A673 (cell line): ENCODE measurements around the gene SH3BP2. TPM values are rescaled to one million over a fixed set of nuclear protein-coding genes. Genes with fewer than 3 reads are reported as not detected.

Source experiments
- BruUV-seq: library from RNA; stranded (reverse); fragments of 400-500 nt; replicated peaks from 2 replicates; lab custom pipeline; 2021; lab: Mats Ljungman, UMichigan
- CTCF ChIA-PET: fragments of 300-600 bp; sonication (Branson Sonifier 250); formaldehyde crosslinking; loops from one replicate; lab custom pipeline; 2022; ENCODE audit warnings: antibody characterized with exemption; lab: Charles Lee
- POLR2A ChIA-PET: fragments of 300-600 bp; sonication (Branson Sonifier 250); formaldehyde crosslinking; loops from one replicate; lab custom pipeline; 2022; ENCODE audit warnings: antibody characterized with exemption; ENCODE audit not compliant: low non-redundant PET; lab: Charles Lee
- DNase-seq: peaks from one replicate; pipeline ENCODE4 v3.0.0-alpha.2; 2015; ENCODE audit warnings: low spot score
- H3K27ac ChIP-seq: fragments of 200-600 bp; sonication (generic); 2 replicates; pipeline ENCODE4 v1.5.1; 2016; ENCODE audit warnings: mixed run types, low read depth, mild to moderate bottlenecking, mixed read lengths, antibody characterized with exemption, low read length; ENCODE audit not compliant: poor library complexity, severe bottlenecking
- H3K27me3 ChIP-seq: fragments of 200-600 bp; sonication (generic); replicated peaks from 2 replicates; pipeline ENCODE4 v1.6.1; 2017; ENCODE audit warnings: mixed run types, low read depth, mild to moderate bottlenecking, mixed read lengths, antibody characterized with exemption, low read length; ENCODE audit not compliant: insufficient read depth, poor library complexity
- H3K36me3 ChIP-seq: fragments of 200-600 bp; sonication (generic); 2 replicates; pipeline ENCODE4 v1.6.1; 2016; ENCODE audit warnings: mixed run types, mild to moderate bottlenecking, mixed read lengths, antibody characterized with exemption, low read length; ENCODE audit not compliant: insufficient read depth, poor library complexity, severe bottlenecking
- H3K4me1 ChIP-seq: fragments of 200-600 bp; sonication (generic); 2 replicates; pipeline ENCODE4 v1.6.1; 2017; ENCODE audit warnings: mixed run types, mild to moderate bottlenecking, mixed read lengths, antibody characterized with exemption, low read length; ENCODE audit not compliant: insufficient read depth, poor library complexity, severe bottlenecking
- H3K4me3 ChIP-seq: fragments of 200-600 bp; sonication (generic); 2 replicates; pipeline ENCODE4 v1.5.1; 2016; ENCODE audit warnings: low read depth, mixed run types, mild to moderate bottlenecking, mixed read lengths, low read length; ENCODE audit not compliant: poor library complexity, severe bottlenecking
- H3K9me3 ChIP-seq: fragments of 200-600 bp; sonication (generic); 2 replicates; pipeline ENCODE4 v1.6.1; 2016; ENCODE audit warnings: mixed run types, low read depth, mild to moderate bottlenecking, mixed read lengths, antibody characterized with exemption, low read length; ENCODE audit not compliant: poor library complexity, severe bottlenecking
- EZH2 ChIP-seq: fragments of 200-600 bp; sonication (generic); IDR thresholded peaks from 2 replicates; pipeline ENCODE4 v1.6.1; 2017; ENCODE audit warnings: borderline replicate concordance, low read depth, mild to moderate bottlenecking, mixed read lengths, antibody characterized with exemption, low read length; ENCODE audit not compliant: poor library complexity, severe bottlenecking
- intact Hi-C: fragments of 100-400 bp; cut with micrococcal nuclease; formaldehyde crosslinking; loops from one replicate; pipeline ENCODE4 v1.10.0; 2022; ENCODE audit not compliant: unreplicated experiment
- total RNA-seq: library from RNA; stranded (reverse); gene quantifications from 2 replicates; pipeline ENCODE4 v1.2.3, GENCODE V29; 2021
- TF ChIP-seq, protein P1 (sequence below): fragments of 300-800, 200-600 bp; sonication (generic); conservative IDR thresholded peaks from 2 replicates; pipeline ENCODE4 v1.5.1; 2017; ENCODE audit warnings: low read depth, mild to moderate bottlenecking, antibody characterized with exemption, low read length, moderate library complexity, mixed read lengths

SH3BP2 gene
- total RNA-seq, 1 experiment from 2014 or later = 34.4 TPM

DNA sequence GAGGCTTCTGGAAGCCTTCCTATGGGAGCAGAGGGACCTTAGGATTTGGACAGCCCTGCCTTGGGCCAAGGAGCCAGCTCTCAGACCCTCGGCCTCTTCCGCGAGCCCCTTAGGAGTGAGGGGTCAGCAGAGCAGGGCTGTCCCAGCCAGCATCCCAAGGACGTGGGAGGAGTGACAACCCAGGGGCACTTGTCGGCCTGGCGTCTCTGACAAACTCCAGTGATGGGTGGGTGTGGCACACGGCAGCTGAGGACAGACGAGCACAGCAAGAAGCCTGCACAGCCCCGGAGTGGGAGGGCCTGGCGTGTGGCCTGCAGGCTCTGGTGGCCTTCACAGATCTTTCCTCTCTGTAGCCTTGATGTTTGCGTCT lies 25.2 kb upstream of the SH3BP2 start:
- Histone ChIP-seq H3K27ac (no peak overlapping the region), H3K4me1 (no peaks in the 10 kb centered on the region), H3K4me3 (no peak overlapping the region), H3K36me3 (no peaks in the 10 kb centered on the region), H3K9me3 (no peaks in the 10 kb centered on the region), H3K27me3 (no peaks in the 10 kb centered on the region)
- intact Hi-C loops = loop anchor here (10.0 kb wide), 1 partner anchor 267 kb away; no protein-coding TSS in a partner anchor
- BruUV-seq = no TSS peak
- ChIA-PET CTCF (no interaction called here), POLR2A (no interaction called here)
- DNase-seq = no peak
- TF ChIP-seq EZH2 = no peak
- TF ChIP-seq, protein P1, sequence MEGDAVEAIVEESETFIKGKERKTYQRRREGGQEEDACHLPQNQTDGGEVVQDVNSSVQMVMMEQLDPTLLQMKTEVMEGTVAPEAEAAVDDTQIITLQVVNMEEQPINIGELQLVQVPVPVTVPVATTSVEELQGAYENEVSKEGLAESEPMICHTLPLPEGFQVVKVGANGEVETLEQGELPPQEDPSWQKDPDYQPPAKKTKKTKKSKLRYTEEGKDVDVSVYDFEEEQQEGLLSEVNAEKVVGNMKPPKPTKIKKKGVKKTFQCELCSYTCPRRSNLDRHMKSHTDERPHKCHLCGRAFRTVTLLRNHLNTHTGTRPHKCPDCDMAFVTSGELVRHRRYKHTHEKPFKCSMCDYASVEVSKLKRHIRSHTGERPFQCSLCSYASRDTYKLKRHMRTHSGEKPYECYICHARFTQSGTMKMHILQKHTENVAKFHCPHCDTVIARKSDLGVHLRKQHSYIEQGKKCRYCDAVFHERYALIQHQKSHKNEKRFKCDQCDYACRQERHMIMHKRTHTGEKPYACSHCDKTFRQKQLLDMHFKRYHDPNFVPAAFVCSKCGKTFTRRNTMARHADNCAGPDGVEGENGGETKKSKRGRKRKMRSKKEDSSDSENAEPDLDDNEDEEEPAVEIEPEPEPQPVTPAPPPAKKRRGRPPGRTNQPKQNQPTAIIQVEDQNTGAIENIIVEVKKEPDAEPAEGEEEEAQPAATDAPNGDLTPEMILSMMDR = no peak

DNA sequence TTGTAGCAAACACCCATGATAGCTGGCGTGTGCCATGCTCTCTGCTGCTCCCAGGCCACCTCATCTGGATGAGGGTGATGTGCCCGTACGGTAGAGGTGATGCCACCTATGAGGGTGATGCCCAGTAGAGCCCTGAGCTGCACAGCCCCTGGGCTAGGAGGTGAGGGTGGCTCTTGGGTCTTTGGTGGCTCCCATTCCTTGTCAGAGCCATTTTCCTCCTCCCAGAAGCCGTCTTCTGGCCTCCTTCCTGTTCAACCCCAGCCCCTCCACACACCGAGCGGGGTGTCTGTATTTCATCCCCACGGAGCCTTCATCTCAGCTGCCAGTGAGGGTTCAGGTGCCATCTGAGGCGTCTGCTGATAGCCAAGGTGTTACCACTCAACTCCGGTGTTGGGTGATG lies 24.8 kb upstream of the SH3BP2 start:
- no TSS peak for BruUV-seq
- H3K36me3 ChIP-seq = no peaks in the 10 kb centered on the region
- no peak for DNase-seq
- H3K9me3 ChIP-seq = no peaks in the 10 kb centered on the region
- no peak overlapping the region for H3K4me3 ChIP-seq
- intact Hi-C loops = loop anchor here (10.0 kb wide), 1 partner anchor 267 kb away; no protein-coding TSS in a partner anchor
- ChIA-PET POLR2A (no interaction called here), CTCF (no interaction called here)
- no peak overlapping the region for H3K27ac ChIP-seq
- TF ChIP-seq, protein P1 = no peak
- TF ChIP-seq EZH2 = no peak
- no peaks in the 10 kb centered on the region for H3K27me3 ChIP-seq
- no peaks in the 10 kb centered on the region for H3K4me1 ChIP-seq

GRCh38 chr4:2768921-2769336 lies 24.0 kb upstream of the SH3BP2 start:
- intact Hi-C loops = loop anchor here (10.0 kb wide), 1 partner anchor 266 kb away; no protein-coding TSS in a partner anchor
- TF ChIP-seq, protein P1 = no peak
- TF ChIP-seq EZH2 = no peak
- CTCF ChIA-PET = no interaction called here
- BruUV-seq = no TSS peak
- no peaks in the 10 kb centered on the region for H3K4me1 ChIP-seq
- H3K4me3 ChIP-seq = no peak overlapping the region
- POLR2A ChIA-PET = no interaction called here
- H3K27me3 ChIP-seq = no peaks in the 10 kb centered on the region
- no peaks in the 10 kb centered on the region for H3K36me3 ChIP-seq
- no peak for DNase-seq
- H3K9me3 ChIP-seq = no peaks in the 10 kb centered on the region
- H3K27ac ChIP-seq = no peak overlapping the region
